ENCODE measurements around the gene HOXA10.

DNA sequence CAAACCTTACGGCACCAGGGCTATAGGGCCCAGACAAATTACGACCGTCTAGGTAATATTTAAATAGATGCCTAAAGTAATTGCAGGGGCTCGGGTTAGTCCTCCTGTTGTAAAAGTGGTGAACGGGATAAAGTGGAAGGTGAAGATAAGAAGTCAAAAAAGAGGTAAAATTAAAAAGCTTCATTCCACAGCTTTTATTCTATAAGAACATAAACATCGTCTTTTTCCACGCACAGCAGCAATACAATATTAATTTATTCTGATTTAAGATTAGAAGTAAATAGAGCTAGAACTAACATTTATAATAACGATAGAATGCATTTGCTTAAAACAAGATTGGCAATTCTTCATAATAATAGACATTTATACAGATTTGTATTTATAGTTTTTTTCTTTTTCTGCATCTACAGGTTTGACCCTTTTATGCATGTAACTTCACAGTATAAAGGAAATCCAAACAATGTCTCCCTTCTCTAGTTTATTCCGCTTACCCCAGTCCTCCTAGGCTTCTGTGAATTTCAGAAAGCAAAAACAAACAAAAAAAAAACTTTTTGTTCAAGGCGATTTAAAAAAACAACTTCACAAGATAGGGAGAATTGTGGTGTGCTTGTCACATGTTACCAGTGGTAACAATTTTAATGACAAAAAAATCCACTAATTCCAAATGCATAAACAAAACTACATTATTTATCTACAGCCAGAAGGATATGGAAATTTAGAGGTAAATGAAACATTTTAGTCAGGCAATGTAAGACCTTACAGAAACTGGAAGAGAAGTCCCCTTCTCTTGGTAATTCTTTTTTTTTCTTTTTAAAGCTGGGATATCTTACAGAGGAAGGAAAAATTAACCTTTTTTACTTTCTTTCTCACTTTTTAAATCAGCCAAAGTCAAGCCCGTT lies 3.4 kb downstream of the HOXA10 start:
- TF ChIP-seq POLR2AphosphoS5 (IDR thresholded peaks at IDR 0.05; ENCODE audit: low read depth, low read length) (no peak), TAF1 (IDR thresholded peaks at IDR 0.05; ENCODE audit: borderline replicate concordance, low read depth, low read length) (no peak), POLR2A (IDR thresholded peaks at IDR 0.05; ENCODE audit: low read depth, low read length) (no peak)

Measured in GM12892 (cell line).